NK-92 (cell line): ENCODE data around the gene TUBB6.

Experiments
- DNase-seq: peaks from one replicate; lab custom pipeline; 2025; ENCODE audit not compliant: unreplicated experiment; lab: John Stamatoyannopoulos, UW

TUBB6 gene

DNA sequence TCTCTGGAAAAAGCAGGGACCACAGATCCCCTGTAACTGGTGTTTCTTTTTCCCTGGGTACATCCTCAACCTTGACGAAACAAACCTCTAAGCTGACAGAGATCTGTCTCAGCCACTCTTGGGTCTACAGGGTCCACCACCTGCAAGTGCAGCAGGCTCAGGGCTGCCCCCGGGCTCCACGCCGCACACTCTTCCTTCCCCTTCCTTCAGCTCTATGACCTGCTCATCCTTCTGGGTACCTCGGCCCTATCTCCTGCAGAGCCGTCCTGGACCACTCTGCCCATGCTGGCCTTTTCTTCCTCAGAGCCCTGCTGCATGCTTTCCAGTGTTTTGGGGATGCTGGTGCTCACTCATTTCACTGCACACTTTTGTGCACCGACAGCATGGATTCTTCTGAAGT is 27.5 kb downstream of the TUBB6 start:
- no peak for DNase-seq

DNA sequence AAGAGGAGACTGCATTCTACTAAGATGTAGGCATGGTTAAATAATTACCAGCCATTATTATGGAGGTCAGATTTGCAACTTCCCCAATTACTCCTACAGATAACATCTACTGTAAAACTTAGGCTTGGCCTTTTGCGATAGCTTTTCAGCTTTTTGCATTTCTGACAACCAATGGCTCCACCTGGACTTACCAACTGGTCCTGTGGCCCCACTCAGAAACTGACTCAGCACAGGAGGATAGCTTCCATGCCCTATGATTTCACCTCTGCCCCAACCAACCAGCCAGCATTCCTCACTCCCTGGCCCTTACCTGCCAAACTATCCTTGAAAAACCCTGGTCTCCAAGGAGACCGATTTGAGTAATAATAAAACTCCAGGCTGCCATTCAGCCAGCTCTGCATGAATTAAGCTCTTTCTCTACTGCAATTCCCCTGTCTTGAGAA is 28.2 kb downstream of the TUBB6 start:
- no peak for DNase-seq

DNA sequence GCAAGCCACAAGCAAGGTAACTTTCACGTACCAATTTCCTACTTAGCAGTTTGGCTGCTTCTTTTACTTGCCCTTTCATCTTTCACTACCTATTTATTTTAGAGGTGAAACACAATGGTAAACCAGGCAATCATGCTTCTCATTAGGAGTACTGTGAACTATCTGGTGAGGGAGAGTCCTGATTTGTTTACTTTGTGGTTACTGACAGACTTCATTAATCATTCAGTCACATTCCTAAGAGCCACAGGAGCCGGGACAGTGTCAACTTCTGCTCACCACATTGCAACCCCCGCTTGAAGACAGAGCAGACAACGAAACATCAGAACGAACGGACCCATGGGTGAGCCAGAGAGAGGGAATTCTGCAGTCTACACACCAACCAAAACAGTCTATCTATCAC is 28.8 kb downstream of the TUBB6 start:
- DNase-seq, result no peak

DNA sequence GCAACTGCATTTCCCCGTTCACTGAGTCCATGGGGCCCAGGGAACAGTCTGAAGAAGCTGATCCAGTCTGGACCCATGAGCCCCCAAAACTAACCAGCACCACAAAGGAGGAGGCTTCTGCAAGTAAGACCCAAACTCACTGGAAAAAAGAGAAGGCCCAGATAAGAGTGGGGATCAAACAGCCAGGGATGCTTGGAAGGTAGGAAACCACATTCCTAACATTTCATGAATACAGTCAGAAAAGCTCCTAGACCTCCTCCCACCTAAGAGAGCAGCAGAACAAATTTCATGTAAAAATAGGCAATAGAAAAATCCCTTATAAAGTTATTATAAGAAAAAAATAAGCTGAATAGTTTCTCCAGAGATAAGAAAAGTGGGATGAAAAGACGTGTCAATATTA is 30.3 kb downstream of the TUBB6 start:
- no peak for DNase-seq

DNA sequence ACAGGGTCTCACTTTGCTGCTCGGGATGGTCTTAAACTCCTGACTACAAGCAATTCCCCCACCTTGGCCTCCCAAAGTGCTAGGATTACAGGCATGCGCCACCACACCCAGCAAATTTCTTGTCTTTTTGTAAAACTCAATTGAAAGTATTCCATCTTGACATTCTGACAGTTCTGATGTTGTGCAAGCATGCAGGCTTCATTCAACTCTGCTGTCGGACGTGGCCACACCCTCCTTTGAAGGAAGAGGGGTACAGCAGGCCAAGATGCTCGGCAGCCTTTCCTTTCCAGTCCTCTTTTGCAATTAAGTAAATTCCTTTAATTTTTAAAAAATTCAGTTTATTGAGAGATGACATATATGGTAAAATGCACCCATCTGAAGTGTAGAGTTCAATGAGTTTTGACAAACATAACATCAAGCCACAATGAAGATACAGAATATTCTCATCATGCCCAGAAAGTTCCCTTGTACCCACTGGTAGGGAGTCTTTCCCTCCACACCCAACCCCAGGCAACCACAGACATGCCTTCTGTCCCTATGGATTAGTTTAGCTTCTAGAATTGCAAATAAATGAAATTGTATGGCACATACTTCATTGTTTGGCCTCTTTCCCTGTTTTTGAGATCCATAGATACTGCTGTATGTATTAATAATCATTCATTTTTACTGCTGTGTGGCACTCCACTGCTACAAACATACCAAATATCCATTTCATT is 33.1 kb downstream of the TUBB6 start:
- DNase-seq, result no peak

DNA sequence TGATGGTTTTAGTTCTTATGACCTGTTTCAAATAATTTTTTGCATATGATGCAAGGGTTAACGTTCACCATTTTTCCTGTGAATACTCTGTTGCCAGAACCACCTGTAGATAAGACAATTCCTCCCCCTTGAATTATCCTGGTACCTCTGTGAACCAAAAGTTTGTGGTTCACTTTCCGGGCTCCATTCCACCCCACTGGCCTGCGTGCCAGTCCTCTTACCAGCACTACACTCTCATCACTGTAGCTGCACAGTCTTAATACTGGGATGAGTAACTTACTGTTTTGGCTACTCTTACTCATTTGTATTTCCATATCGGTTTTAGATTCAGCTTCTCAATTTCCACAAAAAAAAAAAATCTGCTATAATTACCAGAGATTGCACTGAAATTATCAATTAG is 34.6 kb downstream of the TUBB6 start:
- no peak for DNase-seq

DNA sequence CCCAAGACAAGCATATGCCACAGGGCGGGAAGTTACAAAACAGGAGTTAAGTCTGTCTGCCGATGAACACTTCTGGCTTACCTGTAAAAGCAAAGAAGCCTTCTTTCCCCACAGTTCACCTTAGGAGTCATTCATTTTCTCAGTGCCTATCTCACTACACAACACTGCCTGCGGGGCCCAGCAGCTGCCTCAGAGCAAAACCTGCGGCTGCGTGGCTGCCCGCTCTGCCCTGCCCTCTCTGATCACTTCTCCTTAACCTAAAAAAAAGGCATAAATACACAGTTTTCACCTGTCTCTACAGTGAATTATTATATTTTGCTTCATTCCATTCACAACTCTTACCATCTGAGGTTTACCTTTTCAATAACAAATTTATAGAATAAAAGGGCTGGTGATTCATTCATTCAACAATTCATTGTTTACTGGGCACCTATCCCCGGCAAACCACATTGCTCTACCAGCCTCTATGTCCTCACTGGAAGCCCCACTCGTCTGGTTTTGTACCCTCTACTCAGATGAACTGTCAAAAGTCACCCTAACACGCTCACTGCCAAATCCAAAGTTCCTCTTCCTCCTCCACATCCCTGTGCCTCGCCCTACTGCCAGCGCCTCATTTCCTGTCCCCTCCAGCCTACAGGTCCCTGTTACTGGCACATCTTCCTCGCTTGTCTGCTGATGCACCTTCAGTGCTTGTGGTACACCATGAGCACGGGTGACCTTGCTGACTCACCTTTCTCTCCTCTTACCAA is 37.6 kb downstream of the TUBB6 start:
- no peak for DNase-seq

DNA sequence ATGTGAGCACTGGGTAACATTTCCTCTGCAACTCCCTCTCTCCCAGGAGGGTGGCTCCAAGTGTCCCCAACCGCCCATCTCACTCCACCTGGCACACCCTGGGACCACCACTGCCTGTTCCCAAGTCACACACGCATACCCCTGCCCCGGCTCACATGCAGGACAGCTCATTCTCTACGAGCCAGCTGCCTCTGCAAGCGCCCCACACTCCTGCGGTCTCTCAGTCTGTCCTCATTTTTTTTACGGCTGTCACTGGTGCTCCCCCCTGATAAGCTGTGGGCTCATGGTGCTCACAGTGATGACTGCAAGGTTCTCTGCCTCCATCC is 38.2 kb downstream of the TUBB6 start:
- no peak for DNase-seq

DNA sequence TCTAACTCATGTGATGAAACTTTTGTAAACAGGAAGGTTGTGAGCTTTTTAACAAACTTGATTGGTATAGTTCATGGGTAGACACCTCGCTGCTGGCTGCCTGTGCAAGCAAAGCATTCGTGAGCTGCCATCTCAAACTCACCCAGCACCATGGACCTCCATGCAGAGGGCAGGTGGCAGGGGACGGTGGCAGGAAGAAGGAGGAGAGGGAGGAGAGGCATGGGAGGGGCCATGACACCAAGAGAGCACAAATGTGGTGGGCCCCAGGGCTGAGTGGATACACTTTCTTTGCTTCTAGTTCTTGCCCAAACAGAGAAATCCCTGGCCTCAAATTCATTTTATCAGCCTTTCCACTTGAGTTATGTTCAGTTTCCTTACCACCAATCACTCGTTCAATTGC is 39.9 kb downstream of the TUBB6 start:
- no peak for DNase-seq

DNA sequence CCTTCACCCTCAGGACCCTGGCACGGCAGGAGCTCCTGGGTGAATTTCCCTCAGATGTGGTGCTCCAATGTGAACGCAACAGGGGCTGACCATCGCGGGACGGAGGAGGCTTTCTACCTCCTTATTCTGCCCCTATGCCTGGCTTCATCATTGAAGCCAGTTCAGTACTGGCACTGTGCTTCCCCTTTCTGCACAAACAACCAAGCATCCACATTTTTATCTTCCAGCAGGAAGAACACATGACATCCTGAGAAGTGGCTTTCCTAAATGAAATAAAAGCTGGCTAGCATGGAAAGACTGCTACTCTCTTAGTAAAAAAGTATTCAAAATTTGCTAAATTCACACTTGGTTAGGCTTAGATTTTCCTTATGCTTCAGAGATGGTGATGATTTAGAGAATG is 44.1 kb downstream of the TUBB6 start:
- DNase-seq, result no peak

DNA sequence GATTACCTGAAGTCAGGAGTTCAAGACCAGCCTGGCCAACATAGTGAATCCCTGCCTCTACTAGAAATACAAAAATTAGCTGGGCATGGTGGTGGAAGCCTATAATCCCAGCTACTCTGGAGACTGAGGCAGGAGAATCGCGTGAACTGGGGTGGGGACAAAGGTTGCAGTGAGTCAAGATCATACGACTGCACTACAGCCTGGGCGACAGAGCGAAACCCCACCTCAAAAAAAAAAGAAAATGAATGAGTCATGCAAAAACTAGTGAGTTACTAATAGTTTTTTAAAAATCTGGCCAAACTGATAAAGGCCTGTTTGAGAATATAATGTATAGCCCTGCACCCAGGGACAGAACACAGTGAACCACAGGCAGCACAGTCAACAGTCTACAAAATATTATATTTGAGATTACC is 51.5 kb downstream of the TUBB6 start:
- DNase-seq, result no peak

DNA sequence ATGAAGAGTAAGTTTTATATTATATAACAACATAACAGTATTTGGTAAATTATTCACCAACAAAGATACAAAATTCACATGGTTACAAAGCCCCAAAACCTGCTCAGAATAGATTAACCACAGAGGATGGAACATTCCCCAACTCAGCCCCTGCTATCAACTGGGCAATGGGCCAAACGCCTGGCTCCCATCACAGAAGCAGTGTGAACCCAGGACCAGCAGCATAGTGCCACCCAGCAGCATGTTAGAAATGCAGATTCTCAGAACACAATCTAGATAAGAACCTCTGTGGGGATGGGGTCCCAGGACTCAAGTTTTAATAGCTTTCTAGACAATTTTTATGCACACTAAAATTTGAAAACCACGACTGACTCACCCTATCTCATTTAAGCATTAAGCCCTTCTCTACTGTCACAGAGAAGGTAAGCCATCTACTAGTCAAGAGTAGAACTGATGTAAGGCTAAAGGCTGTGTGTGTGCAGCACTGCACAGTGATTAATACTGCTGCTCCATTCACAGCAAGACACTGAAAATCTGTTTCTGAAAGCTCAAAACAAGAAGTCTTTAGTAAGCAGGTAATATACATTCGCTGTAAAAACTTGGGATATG is 53.8 kb downstream of the TUBB6 start:
- no peak for DNase-seq

DNA sequence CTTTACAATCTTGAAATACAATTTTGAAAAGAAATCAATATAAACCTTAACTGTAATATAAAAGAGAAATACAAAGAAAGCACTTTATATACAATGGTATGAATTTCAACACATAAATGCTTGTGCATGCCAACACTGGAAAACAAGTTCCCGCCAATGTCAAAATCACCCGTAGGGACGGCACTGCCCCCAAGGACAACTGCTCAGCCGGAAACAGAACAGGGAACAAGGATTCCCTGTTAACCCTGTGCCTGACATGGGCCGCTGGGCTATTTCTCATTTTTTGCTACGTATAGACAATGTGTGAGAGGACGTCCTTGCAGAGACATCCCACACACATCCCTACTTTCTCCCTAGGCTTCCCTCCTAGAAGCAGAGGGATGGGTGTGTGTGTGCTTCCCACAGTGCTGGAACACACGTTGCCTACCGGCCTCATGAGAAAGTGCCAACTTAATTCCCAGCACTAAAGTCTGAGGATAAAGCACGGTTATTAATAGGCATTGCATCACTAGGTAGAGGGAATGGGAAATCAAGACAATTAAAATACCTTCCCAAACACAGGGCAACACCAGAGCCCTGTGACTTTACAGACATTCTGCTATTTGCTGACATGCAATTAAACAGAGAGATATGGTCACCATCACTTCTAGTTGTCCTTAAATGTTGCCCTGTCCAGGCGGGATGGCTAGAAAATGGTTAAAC is 54.6 kb downstream of the TUBB6 start:
- DNase-seq, result no peak

DNA sequence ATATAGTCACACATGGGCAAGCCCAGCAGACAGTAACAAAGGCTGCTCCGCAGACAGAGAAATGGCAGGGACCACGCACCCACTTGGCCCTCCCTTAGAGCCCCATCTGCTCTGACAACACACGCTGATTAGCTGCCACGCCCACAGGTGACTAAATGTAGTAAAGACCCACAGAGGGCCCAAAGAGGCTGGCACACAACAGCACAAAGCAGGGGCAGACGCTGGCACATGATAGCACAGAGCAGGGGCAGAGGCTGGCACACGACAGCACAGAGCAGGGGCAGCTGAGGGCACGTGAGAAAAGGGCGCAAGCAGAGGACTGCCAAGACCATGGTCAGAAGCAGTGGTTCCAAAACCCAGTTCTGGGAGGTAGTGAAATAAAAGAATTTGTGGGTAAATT is 58.3 kb downstream of the TUBB6 start:
- no peak for DNase-seq

DNA sequence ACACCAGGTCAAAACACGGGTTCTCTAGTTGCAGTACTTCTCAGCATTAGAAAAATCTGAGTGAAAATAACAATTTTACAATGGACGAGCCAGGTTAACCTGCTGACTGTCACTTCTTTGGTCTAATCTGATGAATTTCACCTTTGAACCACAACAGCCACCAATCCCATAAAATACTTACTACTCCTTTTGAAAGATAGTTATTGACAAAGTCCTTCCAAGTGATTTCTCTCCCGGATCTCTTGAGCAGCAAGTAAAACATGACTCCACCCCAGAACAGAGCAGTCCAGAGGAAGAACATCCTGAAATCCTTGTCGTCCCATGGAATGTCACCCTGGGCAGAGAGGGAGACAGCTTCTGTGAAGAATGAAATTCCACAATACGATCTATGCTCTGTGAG is 58.7 kb downstream of the TUBB6 start:
- DNase-seq, result no peak

DNA sequence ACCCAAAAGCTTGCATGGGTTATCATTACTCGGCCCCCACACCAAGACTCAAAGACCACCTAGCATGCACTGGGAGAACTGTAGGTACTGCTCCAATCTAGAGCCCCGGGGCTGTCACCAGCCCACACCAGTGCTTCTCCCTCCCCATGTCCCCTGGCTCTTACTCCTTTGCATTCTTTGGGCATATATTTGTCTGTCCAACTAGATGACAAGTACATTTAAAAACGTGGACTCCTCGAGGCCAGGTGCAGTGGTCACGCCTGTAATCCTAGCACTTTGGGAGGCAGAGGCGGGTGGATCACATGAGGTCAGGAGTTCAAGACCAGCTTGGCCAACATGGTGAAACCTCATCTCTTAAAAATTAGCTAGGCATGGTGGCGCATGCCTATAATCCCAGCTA is 61.2 kb downstream of the TUBB6 start:
- no peak for DNase-seq

DNA sequence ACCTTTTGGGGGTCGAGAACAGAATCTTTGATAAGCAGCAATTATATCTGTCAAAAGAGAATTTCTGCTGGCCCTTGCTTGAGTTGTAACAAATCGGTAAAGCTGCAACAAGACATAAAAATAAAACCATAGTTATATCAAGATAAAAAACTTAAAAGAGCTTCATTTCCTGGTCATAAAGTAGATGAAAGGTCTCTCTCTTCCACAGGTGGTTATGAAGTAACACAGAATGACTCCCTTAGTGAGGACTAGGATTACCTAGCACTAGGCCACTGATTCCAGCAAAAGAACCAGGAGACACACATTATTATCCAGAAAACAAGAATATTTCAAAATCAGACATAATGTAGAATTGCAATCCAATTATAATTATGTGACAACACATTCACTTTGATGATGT is 63.5 kb downstream of the TUBB6 start:
- DNase-seq, result no peak

DNA sequence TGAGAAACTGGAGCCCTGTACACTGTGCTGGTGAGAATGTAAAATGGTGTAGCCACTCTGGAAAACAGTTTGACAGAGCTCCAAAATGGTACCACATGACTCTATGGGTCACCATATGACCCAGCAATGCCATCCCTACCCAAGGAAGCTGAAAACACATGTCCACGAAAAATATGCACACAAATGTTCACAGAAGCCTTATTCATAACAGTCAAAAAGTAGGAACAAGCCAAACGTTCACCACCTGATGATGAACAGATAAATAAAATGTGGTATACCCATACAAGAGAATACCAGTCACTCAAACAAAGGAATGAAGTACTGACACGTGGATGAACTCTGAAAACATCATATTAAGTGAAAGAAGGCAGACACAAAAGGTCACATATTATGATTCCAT is 64.4 kb downstream of the TUBB6 start:
- no peak for DNase-seq

DNA sequence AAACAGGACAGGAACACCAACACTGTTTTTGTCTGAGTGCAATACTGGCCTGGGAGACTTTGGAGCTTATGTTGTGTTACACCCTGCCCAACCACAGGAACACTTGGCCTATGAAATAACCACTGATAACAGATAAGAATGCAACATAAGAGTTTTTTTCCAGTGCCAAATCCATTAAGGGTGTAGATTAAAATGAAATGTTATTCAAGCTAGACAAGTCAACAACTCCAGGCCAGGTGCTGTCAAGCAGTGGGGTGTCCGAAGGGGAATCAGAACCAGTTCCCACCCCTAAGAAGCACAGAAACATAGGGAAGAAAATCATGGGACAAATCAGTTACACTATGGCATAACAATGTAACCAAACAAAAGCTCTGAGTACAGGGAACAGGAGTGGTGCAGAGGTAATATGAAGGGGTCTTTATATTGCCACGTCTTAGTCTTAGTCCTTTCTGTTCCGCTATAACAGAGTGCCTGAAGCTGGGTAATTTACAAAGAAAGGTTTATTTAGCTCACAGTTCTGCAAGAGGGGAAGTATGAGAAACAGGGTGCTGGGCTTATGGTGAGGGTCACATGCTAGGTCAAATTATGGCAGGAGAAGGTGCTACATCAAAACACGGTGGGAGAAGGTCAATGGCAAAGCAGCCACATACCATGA is 65.2 kb downstream of the TUBB6 start:
- no peak for DNase-seq

DNA sequence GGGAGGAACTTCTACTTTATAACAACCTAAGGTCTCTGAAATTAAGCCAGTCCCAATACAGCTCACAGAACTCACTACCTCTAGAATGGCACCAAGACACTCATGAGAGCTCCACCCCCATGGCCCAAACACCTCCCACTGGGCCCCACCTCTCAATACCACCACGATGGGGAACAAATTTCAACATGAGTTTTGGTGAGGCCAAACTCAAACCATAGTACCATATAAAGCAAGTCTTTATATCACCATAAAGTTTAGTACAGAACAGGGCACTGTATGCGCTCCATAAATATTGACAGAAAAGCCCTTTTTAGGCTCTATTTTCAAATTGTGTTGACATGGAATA is 65.7 kb downstream of the TUBB6 start:
- DNase-seq, result no peak

DNA sequence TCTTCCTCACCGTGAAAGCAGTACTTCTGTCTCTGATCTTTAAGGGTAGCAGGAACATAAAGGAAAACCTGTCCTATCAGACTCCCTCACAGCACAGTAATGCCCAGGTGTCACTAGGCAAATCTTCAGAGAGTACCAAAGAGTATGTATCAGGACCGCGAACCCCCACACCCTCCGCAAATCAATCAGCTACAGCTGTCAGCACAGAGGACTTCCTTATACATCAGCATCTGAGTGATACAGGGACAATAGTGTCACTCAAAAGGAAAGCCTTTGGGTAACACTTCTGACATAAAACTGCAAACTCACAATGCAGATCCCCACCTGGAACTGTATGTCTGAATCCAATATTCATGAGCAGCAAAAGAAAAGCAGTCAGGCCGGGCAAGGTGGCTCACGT is 66.4 kb downstream of the TUBB6 start:
- no peak for DNase-seq
